GM21825 (cell line): Measurements from ENCODE around the gene KCNK2.

ENCODE experiments used
- ATAC-seq: cut with Tn5 transposase; IDR thresholded peaks from one replicate; pipeline ENCODE4 v1.9.1; 2021; ENCODE audit warnings: mild to moderate bottlenecking, moderate library complexity; ENCODE audit not compliant: unreplicated experiment

Gene KCNK2, protein sequence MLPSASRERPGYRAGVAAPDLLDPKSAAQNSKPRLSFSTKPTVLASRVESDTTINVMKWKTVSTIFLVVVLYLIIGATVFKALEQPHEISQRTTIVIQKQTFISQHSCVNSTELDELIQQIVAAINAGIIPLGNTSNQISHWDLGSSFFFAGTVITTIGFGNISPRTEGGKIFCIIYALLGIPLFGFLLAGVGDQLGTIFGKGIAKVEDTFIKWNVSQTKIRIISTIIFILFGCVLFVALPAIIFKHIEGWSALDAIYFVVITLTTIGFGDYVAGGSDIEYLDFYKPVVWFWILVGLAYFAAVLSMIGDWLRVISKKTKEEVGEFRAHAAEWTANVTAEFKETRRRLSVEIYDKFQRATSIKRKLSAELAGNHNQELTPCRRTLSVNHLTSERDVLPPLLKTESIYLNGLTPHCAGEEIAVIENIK

DNA sequence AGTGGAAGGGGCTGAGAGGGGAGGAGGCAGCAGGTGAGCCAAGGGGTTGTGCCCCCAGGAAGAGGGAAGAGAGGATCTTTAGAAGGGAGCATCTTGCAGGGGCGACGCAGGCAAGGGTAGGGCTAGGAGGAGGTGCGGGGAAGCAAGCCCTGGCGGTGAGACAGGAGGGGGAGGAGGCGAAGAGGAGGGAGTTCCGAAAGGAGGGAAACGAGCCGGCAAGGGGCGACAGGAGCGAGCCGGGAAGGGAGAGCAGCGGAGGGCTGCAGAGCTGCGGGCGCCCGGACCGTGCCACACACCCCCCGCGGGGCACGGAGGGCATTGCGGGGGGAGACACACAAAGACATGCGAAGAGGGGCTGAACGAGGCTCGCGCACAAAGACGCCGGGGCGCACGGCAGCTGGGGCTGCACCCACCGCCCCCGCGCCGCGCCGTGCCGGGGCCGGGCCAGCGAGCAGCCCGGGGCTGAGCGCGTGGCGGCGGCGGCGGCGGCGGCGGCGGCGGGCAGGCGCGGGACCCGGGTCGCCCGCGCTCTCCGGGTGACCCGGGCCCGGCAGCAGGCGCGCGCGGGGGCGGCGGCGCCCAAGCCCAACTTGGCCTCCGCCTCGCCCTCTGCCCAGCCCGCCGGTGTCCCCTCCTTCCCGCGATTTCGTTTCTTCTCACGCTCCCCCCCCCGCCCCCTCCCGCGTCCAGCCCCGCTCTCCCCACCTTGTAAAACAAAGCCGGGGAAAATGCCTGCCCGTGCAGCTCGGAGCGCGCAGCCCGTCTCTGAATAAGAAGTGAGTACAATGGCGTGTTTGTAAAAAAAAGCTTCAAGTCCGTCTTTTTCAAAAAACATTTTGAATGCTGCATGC is at the start of gene KCNK2:
Gene KCNK2, plus strand, starts transcription at position 206 of the 851 bp plus-strand sequence. CDS start 649 bp downstream, outside the sequence.
- ATAC-seq = no peak

DNA sequence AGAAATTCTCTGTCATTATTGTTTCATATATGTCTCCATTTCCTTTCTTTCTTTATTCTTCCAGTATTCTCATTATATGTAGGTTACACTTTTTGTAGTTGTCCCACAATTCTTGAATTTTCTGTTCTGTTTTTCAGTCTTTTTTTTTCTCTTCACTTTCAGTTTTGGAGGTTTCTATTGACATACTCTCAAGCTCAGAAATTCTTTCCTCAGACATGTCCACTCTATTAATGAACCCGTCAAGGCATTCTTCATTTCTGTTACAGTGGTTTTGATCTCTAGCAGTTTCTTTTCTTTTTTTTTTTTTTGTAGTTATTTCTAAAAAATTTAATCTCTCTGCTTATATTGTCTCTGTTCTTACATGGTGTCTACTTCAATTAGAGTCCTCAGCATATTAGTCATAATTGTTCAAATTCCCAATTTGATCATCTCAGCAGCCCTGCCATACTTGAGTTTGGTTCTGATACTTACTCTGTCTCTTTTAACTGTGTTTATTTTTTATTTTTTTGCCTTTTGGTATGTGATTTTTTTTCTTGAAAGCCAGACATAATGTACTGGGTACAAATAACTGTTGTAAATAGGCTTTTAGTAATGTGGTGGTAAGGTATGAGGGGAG is 49.5 kb upstream of the KCNK2 start:
- ATAC-seq = no peak

DNA sequence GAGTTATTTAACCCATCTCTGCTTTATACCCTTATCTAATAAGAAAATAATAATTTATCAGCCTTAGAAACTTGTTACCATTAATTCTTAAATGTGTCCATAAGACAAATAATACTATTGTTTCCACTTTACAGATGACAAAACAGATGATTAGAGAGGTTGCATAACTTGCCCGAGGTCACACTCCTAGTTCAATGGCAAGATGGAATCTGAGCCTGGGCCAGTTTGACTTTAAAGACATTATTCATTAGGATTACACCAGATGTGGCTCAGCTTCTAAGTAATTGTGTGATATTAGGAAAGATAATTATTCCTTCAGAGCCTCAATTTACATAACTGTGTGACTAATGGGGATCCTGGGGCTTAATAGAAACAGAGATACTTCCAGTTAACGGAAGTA is 42.3 kb upstream of the KCNK2 start:
- ATAC-seq = no peak

DNA sequence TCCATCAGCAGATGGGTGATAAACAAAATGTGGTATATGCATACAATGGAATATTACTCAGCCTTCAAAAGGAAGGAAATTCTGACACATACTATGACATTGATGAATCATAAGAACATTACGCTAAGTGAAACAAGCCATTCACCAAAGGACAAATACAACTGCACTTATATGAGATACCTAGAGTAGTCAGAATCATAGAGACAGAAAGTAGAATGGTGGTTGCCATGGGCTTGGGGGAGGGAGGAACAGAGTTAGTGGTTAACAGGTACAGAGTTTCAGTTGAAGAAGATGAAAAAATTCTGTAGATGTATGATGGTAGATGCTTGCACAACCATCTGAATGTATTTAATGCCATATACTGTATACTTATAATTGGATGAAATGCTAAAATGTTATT is 39.1 kb upstream of the KCNK2 start:
- ATAC-seq = no peak

DNA sequence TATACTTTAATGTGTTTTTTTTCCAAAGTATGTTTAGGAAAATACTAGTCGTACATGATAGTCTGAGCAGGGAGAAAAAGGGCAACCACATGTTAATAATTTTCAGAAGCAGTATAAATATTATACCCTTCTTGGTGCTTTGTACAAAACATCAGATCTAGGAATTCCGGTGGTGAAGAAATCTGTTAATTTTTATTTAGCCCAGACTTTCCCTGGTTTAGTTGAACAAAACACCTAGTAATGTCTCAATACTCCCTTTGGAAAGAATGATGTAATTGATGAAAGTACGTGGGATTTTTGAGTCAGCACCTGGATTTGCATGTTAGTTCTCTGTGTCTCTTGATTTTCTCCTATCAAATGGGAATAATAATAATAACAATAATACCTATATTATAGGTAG is 38.4 kb upstream of the KCNK2 start:
- no peak for ATAC-seq

DNA sequence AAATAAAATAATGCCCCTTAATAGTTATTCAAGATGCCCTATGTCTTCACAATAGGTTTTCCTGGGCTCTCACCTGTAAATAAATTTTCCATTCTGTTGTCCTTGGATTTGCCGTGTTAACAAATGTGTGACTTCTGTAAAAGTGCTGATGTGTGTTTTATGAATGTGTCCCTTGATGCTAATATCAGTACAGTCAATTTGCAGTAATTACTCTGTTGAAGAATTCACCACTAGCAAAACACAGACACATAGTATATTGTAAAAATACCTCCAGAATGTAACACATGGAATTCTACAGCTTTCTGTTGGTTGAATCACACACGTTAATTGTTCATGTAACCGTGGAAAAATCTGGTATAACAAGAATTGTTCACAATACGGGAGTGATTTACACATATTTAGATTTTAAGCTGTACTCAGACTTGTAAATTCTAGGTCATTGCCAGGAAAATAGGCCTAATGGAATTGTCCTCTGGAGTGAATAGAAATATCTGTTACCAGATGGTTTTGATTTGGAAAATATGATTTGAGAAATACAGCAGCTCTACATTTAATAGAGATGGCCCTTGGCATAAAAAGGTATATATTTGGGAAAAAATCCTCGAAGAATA is 36.7 kb upstream of the KCNK2 start:
- ATAC-seq = no peak

DNA sequence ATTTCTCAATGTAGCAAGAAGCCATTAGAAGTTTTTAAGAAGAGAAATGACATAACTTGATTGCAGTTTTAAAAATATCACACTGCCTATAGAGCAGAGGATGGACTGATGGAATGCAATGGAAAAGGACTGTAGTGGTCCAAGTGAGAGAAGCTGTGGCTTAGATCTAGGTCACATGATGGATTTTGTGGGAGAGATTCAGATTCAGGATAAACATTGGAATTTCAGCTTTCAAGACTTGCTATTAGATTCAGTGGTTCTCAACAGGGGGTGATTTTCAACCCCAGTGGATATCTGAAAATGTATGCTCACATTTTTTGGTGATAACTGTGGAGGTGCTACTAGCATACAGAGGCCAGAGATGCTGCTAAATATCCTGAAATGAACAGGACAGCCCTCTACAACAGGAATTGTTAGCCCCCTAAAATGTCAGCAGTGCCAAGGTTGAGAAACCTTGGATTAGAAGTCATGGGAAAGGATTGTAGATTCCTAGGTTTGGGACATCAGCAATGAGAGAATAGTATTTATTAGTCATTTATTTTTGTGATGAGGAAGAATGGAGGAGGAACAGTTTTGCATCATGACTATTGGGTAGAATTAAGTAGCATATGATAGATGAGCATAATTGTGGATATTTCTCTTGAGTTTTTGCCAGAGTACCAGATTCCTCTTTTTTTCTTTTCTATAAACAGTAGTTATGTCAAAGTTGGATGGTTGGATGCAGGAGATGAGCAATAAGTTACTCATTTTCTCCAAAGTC is 30.1 kb upstream of the KCNK2 start:
- no peak for ATAC-seq

DNA sequence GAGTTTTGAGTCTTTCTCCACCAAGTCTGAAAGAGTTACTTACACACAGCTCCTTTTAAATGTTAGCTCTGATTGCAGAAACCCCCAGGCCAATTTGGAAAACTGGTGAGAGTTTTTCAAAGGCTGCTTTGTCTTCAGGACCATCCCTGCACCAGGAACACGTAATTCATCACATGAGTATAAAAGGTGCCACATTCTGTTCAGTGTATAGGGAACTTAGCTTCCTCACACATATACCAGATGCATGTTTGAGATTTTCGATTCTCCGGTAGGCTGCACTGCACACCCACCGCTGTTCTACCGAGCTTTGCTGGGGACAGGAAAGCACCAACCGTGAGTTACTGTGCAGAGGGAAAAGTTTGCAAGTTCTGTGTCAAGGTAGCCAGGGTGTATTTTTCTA is 28.3 kb upstream of the KCNK2 start:
- no peak for ATAC-seq

DNA sequence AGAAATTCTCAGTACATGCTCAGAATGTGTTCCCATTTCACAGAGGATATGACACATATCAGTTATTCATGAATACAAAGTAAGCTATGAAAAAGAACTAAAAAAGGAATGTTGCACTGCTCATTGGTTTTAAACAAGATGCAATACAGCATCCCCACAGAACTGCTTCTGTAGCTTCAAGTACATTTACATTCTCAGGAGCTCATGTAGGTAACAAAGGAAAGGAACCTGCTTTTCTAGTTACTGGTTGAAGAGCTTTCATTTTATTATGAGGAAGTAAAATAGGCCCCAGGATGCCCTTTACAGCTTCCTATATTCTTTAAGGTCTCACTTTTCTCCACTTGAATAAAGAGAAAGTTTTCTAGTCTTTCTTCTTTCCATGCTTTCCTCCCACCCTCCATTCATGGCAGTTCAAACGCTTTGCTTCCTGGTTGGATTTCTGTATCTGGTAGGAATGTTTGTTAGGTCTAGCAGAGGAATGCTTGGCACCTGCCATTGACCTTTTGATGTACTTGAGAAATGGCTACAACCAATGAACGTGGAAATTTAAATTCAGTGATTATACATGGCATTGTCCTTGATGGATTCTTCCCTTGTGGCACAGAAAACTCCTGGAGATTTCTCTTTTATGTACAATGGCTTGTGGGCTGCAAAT is 27.1 kb upstream of the KCNK2 start:
- ATAC-seq = no peak

DNA sequence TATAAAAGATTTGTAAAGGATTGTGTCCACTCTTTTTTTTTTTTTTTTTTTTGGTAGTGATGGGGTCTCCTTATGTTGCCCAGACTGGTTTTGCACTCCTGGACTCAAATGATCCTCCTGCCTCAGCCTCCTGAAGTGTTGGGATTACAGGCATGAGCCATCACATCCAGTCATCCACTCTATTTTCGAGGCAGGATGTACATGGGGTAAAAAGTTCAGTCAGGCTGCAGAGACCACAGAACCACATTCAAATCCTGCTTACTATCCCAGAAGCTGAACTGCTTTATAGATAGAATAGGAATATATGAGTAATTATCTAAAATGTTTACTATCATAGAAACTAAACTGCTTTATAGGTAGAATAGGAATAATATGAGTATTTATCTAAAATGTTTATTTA is 26.0 kb upstream of the KCNK2 start:
- no peak for ATAC-seq

DNA sequence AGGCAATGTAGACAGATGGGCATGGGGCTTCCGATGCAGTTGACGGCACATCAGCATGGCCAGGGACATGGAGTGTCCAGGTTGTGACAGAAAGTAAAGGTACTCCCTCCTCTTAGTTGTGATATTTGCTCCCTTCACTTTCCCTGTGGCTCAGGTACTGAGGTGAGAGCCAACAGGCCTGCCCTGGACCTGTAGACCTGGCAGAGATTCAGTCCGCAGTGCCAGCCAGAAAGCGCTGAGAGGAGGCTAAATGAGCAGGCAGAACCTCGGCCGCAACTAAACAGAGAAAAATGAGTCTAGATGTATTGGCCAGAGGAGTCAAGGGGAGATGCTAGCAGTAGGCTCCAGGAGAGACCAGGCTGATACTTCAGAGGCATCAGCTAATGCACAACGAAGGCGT is 22.6 kb upstream of the KCNK2 start:
- no peak for ATAC-seq

DNA sequence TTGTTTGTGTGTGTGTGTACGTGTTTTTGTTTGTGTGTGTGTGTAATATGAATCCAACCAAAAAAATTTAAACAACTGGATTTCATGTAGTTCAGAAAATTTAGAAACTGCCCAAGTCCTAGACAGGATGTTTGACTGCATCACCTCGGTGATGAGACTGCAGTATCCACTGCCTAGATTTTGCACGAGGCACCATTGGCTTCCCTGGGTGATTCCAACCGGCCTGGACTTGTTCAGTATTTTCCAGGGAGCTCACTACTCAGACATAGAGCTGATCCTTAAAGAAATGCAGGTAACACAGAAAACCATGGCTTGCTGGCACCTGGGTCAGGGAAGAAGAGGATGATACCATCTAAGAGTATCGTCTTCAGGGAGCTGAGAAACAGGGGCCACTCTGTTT is 18.2 kb upstream of the KCNK2 start:
- ATAC-seq = no peak

DNA sequence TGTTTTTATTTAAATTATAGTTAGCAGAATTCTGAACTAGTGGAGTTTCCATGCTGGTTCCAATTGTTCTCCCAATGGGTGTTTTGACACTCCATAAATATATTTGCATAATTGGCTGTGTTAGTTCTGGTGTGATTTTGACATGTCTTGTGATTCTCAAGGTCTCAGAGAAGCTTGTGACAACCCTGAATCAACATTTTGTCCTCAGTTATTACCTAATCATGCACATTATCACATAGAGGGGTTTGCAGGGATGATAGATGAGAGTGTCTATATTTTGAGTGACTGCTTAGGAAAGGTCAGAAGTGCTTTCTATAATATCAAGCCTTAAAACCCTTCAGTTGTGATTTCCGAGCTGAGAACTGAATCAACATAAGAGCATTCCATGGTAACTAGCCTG is 11.5 kb upstream of the KCNK2 start:
- ATAC-seq = no peak

DNA sequence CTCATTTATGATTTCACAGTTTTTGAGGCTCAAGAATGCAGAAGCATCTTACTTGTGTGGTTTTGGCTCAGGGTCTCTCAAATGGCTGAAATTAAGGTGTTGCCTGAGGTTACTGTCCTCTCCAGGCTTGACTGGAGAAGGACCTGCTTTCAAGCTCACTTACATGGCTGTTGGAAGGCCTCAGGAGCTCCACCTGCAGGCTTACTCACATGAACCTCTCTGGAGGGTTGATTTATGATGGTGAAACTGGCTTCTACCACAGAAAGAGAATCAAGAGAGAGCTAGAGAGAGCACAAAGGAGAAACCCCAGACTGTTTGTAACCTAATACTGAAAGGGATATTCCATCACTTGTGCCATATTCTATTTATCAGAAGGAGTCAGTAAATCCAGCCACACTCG is 6.2 kb upstream of the KCNK2 start:
- no peak for ATAC-seq

DNA sequence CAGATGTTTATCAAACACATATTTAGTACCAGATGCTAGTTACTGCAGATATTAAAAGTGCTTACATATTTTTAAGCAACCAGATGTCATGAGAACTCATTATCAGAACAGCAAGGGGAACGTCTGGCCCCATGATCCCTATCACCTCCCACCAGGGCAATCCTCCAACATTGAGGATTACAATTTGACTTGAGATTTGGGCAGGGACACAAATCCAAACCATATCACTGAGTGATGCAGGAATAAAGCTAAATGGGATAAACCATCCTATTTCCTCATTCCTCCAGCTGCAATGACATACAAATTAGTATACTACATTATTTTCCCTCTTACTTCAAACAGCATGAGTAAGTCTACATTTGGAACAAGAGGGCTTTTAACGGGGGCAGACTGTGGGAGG is 3.1 kb upstream of the KCNK2 start:
- no peak for ATAC-seq

DNA sequence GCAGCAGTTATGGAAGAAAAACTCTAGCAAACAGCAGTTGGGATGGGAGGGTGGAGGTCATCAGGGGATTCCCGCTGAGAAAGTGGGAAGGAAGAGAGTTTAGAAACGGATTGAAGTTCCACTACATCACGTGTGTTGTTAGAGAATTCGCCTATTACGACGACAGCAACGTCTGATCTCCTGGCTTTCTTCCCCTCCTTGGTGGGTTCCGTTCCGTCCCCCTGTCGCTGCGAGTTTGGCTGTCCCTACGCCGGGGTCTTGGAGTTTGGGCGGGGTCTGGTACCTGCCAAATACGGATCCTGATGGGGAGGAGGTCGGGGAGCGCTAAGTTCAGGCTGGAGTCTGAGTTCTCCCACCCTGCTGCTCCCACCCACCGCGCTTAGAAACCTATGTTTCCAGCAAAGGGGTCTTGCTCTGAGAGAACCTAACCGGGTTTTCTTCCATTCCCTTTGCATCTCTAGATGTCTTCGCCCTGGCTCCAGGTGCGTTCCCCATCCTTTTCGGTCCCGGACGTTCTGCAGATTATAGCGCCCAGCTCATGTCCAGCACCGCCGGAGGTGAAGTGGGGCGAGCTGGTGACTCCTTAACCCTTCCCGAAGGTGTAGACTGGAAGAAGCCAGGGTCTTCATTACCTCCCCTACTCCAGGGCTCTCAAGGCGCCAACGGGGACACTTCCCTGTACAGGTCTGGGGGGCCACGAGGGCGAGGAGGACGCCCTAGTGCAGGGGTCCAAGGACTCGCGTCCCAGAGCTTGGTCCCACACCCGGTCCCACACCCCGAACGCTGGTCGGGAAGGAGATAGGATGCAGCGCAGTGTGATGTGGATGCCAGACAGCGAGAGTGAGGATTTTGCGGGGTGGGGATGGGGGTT is 641 bp upstream of the KCNK2 start:
- ATAC-seq = no peak

DNA sequence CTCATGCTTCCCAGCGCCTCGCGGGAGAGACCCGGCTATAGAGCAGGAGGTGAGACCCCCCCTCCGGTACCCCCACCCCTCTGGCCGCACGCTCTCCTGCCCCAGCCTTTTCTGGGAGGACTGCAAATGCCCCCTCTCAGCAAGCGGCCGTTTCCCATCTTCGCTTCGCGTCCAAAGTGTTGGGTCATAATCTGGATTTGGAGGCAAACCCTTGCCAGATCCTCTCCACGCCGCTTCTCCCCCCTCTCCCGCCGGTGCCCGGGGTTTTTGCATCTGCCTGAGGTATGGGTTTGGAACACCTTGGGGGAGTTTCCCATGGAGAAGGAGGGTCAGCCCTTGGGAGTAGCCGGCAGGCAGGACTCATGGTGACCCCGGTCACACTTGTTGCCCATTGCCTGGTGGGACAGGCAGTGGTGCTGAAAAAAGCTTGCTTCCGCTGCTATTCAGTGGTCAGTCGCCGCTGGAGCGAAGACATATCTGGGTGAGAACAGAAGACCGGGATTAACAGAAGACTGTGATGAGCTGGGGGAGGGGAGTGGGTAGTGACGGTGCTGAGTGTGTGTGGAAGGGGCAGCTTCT is 935 bp downstream of the KCNK2 start:
- ATAC-seq = no peak

DNA sequence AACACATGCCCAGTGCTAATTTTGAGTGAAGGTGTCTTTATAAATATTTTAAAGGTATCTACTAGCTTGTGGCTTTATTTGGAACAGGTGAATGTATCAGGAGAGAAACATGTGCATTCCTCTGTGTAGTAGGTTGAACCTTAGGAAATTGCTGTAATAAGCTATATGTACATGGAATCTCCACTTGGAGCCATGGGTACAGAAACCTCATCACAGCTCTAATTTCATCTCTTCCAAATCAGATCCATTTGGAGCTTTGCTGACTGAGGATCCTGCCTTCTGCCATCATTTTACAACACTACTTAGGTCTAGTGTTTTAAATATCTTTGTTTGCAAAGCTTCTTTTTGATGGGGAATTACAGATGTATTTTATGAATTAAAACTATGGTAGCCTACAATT is 2.1 kb downstream of the KCNK2 start:
- ATAC-seq = no peak

DNA sequence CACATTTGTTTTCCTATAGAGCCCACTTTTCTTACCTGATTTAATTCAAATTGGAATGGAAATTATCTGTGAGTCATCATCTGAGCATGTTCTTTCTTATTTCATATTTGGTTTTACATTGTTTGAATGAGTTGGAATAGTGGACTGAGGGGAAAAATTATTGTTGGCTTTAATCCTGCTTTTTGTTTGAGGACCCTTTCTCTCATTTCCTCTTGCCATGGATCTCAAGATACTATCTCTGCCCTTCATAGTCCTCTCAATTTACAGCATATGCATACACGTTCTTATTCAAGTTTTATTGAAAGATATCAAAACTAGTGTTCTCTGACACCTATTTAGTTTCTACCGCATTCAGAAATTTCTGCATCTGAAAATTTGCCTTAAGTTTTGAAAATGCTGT is 5.1 kb downstream of the KCNK2 start:
- ATAC-seq = no peak
